Neural cell (in vitro differentiated cells): ENCODE data around the gene SRD5A1. TPM values are rescaled to one million over a fixed set of nuclear protein-coding genes. Genes with fewer than 3 reads are reported as not detected.

ENCODE experiments used
- H2AFZ ChIP-seq: fragments of 200-600, 300-800 bp; sonication (generic), shearing (Covaris generic); 2 replicates; pipeline ENCODE4 v1.6.0; 2014; ENCODE audit warnings: low read depth, mild to moderate bottlenecking, antibody characterized with exemption, low read length, moderate library complexity
- H3F3A ChIP-seq: fragments of 200-600 bp; shearing (Covaris generic); 2 replicates; pipeline ENCODE4 v1.6.1; 2016; ENCODE audit warnings: mild to moderate bottlenecking, moderate library complexity, mixed read lengths, antibody characterized with exemption, low read length; ENCODE audit not compliant: insufficient read depth, poor library complexity, severe bottlenecking
- H3K27ac ChIP-seq: fragments of 200-600, 300-800 bp; sonication (generic), shearing (Covaris generic); 2 replicates; pipeline ENCODE4 v1.5.1; 2014; ENCODE audit warnings: mild to moderate bottlenecking, low read length, moderate library complexity
- H3K27me3 ChIP-seq: fragments of 300-800, 200-600 bp; sonication (generic), shearing (Covaris generic); 2 replicates; pipeline ENCODE4 v1.6.0; 2014; ENCODE audit warnings: mild to moderate bottlenecking, low read depth, low read length, moderate library complexity; ENCODE audit not compliant: insufficient read depth
- H3K36me3 ChIP-seq: fragments of 300-800, 200-600 bp; sonication (generic), shearing (Covaris generic); 2 replicates; pipeline ENCODE4 v1.5.1; 2014; ENCODE audit warnings: mild to moderate bottlenecking, antibody characterized with exemption, low read length, moderate library complexity; ENCODE audit not compliant: insufficient read depth
- H3K4me2 ChIP-seq: fragments of 300-800, 200-600 bp; sonication (generic), shearing (Covaris generic); 2 replicates; pipeline ENCODE4 v1.6.0; 2014; ENCODE audit warnings: mild to moderate bottlenecking, low read length
- H3K4me3 ChIP-seq: fragments of 300-800, 200-600 bp; sonication (generic), shearing (Covaris generic); 2 replicates; pipeline ENCODE4 v1.5.1; 2014; ENCODE audit warnings: mild to moderate bottlenecking, low read length, moderate library complexity
- H3K79me2 ChIP-seq: fragments of 200-600 bp; shearing (Covaris generic); replicated peaks from 2 replicates; pipeline ENCODE4 v1.6.0; 2014; ENCODE audit warnings: mild to moderate bottlenecking, low read length, moderate library complexity; ENCODE audit not compliant: insufficient read depth
- H3K9ac ChIP-seq: fragments of 300-800, 200-600 bp; sonication (generic), shearing (Covaris generic); 2 replicates; pipeline ENCODE4 v1.6.1; 2016; ENCODE audit warnings: mild to moderate bottlenecking, low read length, mixed read lengths
- H3K9me2 ChIP-seq: fragments of 200-600 bp; shearing (Covaris generic); 2 replicates; pipeline ENCODE4 v1.6.1; 2016; ENCODE audit warnings: mild to moderate bottlenecking, low read length, mixed read lengths; ENCODE audit not compliant: insufficient read depth
- H3K9me3 ChIP-seq: fragments of 200-600, 300-800 bp; sonication (generic), shearing (Covaris generic); 2 replicates; pipeline ENCODE4 v1.6.1; 2016; ENCODE audit warnings: mild to moderate bottlenecking, mixed run types, low read length, moderate library complexity, mixed read lengths
- H4K20me1 ChIP-seq: fragments of 200-600 bp; shearing (Covaris generic); 2 replicates; pipeline ENCODE4 v1.6.1; 2016; ENCODE audit warnings: mild to moderate bottlenecking, mixed run types; ENCODE audit not compliant: insufficient read depth
- CTCF ChIP-seq: fragments of 450-650 bp; IDR thresholded peaks from 2 replicates; pipeline ENCODE4 v1.5.1; 2014; ENCODE audit warnings: antibody characterized with exemption, mild to moderate bottlenecking, moderate library complexity; ENCODE audit not compliant: poor library complexity, severe bottlenecking
- EP300 ChIP-seq: fragments of 450-650 bp; conservative IDR thresholded peaks from 2 replicates; pipeline ENCODE4 v1.6.1; 2014; ENCODE audit warnings: antibody characterized with exemption, mild to moderate bottlenecking, moderate library complexity; ENCODE audit not compliant: poor library complexity, severe bottlenecking
- EZH2 ChIP-seq: fragments of 200-600, 300-800 bp; shearing (Covaris generic), sonication (generic); IDR thresholded peaks from 2 replicates; pipeline ENCODE4 v1.6.1; 2014; ENCODE audit warnings: antibody characterized with exemption, low read length, borderline replicate concordance, mild to moderate bottlenecking; ENCODE audit not compliant: insufficient read depth, poor library complexity, severe bottlenecking
- MXI1 ChIP-seq: fragments of 450-650 bp; conservative IDR thresholded peaks from 2 replicates; pipeline ENCODE4 v1.6.1; 2014; ENCODE audit warnings: antibody characterized with exemption, mild to moderate bottlenecking; ENCODE audit not compliant: poor library complexity, severe bottlenecking
- POLR2AphosphoS5 ChIP-seq: IDR thresholded peaks from 2 replicates; pipeline ENCODE4 v1.6.1; 2012
- RAD21 ChIP-seq: fragments of 450-650 bp; conservative IDR thresholded peaks from 2 replicates; pipeline ENCODE4 v1.6.1; 2014; ENCODE audit warnings: antibody characterized with exemption, mild to moderate bottlenecking, moderate library complexity
- REST ChIP-seq: IDR thresholded peaks from 2 replicates; pipeline ENCODE4 v1.6.1; 2012; ENCODE audit warnings: borderline replicate concordance
- SMC3 ChIP-seq: fragments of 450-650 bp; conservative IDR thresholded peaks from 2 replicates; pipeline ENCODE4 v1.6.1; 2014; ENCODE audit warnings: antibody characterized with exemption, mild to moderate bottlenecking, moderate library complexity; ENCODE audit not compliant: poor library complexity
- TAF1 ChIP-seq: IDR thresholded peaks from 2 replicates; pipeline ENCODE4 v1.6.1; 2012; ENCODE audit warnings: low read depth
- polyA plus RNA-seq: library from polyadenylated mRNA; depleted of rRNA; stranded (reverse); fragments of >200 nt; gene quantifications from 2 replicates; pipeline ENCODE4 v1.2.3, GENCODE V29; 2014

The SRD5A1 gene
- polyA plus RNA-seq, 1 donor from 2014 or later: 122 TPM

GRCh38 chr5:6591671-6592288 is 41.5 kb upstream of the SRD5A1 start:
- H3K79me2 ChIP-seq: no peaks in the 10 kb centered on the region
- H3K27ac ChIP-seq: no peak overlapping the region
- H2AFZ ChIP-seq: no peak overlapping the region
- H4K20me1 ChIP-seq: no peaks in the 10 kb centered on the region
- no peaks in the 10 kb centered on the region for H3F3A ChIP-seq
- no peaks in the 10 kb centered on the region for H3K9me3 ChIP-seq
- H3K4me2 ChIP-seq: no peak overlapping the region
- H3K36me3 ChIP-seq: no peaks in the 10 kb centered on the region
- no peak overlapping the region for H3K9ac ChIP-seq
- no peaks in the 10 kb centered on the region for H3K9me2 ChIP-seq
- no peak overlapping the region for H3K4me3 ChIP-seq
- no peak for TF ChIP-seq MXI1
- no peak for TF ChIP-seq EZH2
- TF ChIP-seq CTCF: no peak
- TF ChIP-seq TAF1: no peak
- no peak for TF ChIP-seq RAD21
- TF ChIP-seq EP300: no peak
- no peak for TF ChIP-seq SMC3
- no peak for TF ChIP-seq REST
- no peak for TF ChIP-seq POLR2AphosphoS5
- H3K27me3 ChIP-seq: no peaks in the 10 kb centered on the region

GRCh38 chr5:6592601-6593000 is 40.6 kb upstream of the SRD5A1 start:
- Histone ChIP-seq H3K9me2 (no peaks in the 10 kb centered on the region), H3F3A (no peaks in the 10 kb centered on the region), H3K79me2 (no peaks in the 10 kb centered on the region), H3K9me3 (no peaks in the 10 kb centered on the region), H3K9ac (no peak overlapping the region), H3K4me2 (no peak overlapping the region), H2AFZ (no peak overlapping the region), H3K36me3 (no peaks in the 10 kb centered on the region), H3K4me3 (no peak overlapping the region), H4K20me1 (no peaks in the 10 kb centered on the region), H3K27ac (no peak overlapping the region), H3K27me3 (no peaks in the 10 kb centered on the region)
- TF ChIP-seq MXI1 (no peak), CTCF (no peak), REST (no peak), EZH2 (no peak)
